ENCODE data around the gene PTPRG. TPM values are rescaled to one million over a fixed set of nuclear protein-coding genes. Genes with fewer than 3 reads are reported as not detected.

The PTPRG gene
- total and polyA plus RNA-seq, 10 of the 15 experiments (the other 5 are each of a cell fraction or from before 2014, with no cell fraction given): 0.29 to 20.7 (median 1.4) TPM

DNA sequence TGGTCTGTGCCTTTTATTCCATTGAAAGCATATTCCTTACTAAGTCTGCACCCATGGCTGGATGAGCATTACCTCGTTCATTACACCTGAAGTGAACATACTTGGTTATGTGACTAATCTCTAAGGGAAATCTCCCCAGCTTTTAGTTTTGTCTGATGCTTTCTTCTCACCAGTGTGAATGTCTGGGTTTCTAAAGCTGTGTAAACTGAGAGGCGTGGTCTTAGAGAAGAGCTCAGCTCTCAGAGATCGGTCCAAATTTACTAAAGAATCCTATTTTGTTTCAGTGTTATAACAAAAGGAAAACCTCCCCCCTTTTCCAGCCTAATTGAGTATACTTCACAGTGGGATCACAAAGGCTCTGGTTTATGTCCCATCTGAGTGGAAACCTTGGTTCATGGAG, 352.3 kb downstream of the PTPRG start:
- Histone ChIP-seq H4K20me1 (ENCODE audit: control insufficient read depth, insufficient read depth) (no peaks in the 10 kb centered on the region), H3K4me2 (ENCODE audit: control insufficient read depth, insufficient read depth) (no peak overlapping the region), H3K4me1 (ENCODE audit: control insufficient read depth, insufficient read depth, low read length) (0 out of 2 replicates have a peak, but pooled peaks cover 4% of the 10 kb centered on the region), H3K79me2 (ENCODE audit: control insufficient read depth, insufficient read depth, low read length) (no peaks in the 10 kb centered on the region), H3K9ac (ENCODE audit: control insufficient read depth, insufficient read depth, low read length) (no peak overlapping the region), H2AFZ (ENCODE audit: control insufficient read depth, low read depth, low read length) (no peak overlapping the region), H3K27ac (ENCODE audit: control insufficient read depth, insufficient read depth) (no peak overlapping the region), H3K4me3 (no peak overlapping the region), H3K9me3 (replicated peaks; ENCODE audit: control insufficient read depth, insufficient read depth, low read length) (no peaks in the 10 kb centered on the region), H3K27me3 (replicated peaks in 1 of 2; ENCODE audit: control insufficient read depth in 2 of 2, insufficient read depth in 2 of 2, low read length in 1 of 2) (0 out of 4 replicates have a peak, but pooled peaks cover 0 to 2% of the 10 kb centered on the region in 2 experiments), H3K36me3 (ENCODE audit: control insufficient read depth in 2 of 2, insufficient read depth in 2 of 2, low read length in 1 of 2) (no peaks in the 10 kb centered on the region)
- no peak for FAIRE-seq
- SMC1A ChIA-PET (ENCODE audit: uncharacterized antibody, unreplicated experiment): interaction anchor here (0.6 to 15.4 kb wide), 13 partner anchors 9 to 274 kb away, joined by 3 to 159 read pairs (median 6); no protein-coding TSS in a partner anchor
- BruUV-seq (replicated peaks): no TSS peak
- intact Hi-C loops (cut with micrococcal nuclease; ENCODE audit: unreplicated experiment): loop anchor here (10.0 kb wide), 1 partner anchor 279 kb away; no protein-coding TSS in a partner anchor
- DNase-seq (ENCODE audit: low read depth, low spot score): no peak
- in situ Hi-C loops (cut with MboI): no loop called here
- CTCF ChIA-PET: interaction anchor here (0.7 to 3.8 kb wide), 9 partner anchors 8 to 274 kb away, joined by 3 to 14 read pairs (median 5); no protein-coding TSS in a partner anchor
- WGBS (ENCODE audit: insufficient coverage, insufficient replicate concordance, low lambda C conversion rate, missing lambda C conversion rate): 16% methylated on average over 3 of the region's 3 CpGs
- peak; percentile 63; the same call in 1 of the 2 replicates for TF ChIP-seq ATF7 (IDR thresholded peaks at IDR 0.05; ENCODE audit: low read depth)
- TF ChIP-seq NFYB (IDR thresholded peaks at IDR 0.05; ENCODE audit: insufficient read depth, low read depth, low read length): no peak
- 0 out of 2 replicates have a peak, but pooled peaks have one; percentile 42 for TF ChIP-seq NFXL1 (IDR thresholded peaks at IDR 0.05; ENCODE audit: borderline replicate concordance)
- no peak for TF ChIP-seq LARP7 (IDR thresholded peaks at IDR 0.05)
- TF ChIP-seq MEF2B (IDR thresholded peaks at IDR 0.05; ENCODE audit: partially characterized antibody, poor library complexity, severe bottlenecking): peak; percentile 12
- TF ChIP-seq SMAD1 (IDR thresholded peaks at IDR 0.05; ENCODE audit: low read depth, partially characterized antibody): no peak
- RAD21 ChIA-PET (ENCODE audit: unreplicated experiment): interaction anchor here (1.1 to 4.7 kb wide), 7 partner anchors 9 to 348 kb away, joined by 3 to 32 read pairs (median 8); no protein-coding TSS in a partner anchor
- peak; percentile 74 for ATAC-seq
- POLR2A ChIA-PET: interaction anchor here (0.6 to 1.4 kb wide), 5 partner anchors 9 to 148 kb away, joined by 3 to 4 read pairs (median 3); no protein-coding TSS in a partner anchor
